Embryonic facial prominence (tissue), 1 donor: ENCODE results near the gene CEP152.

Source experiments
- DNase-seq: peaks from one replicate; pipeline ENCODE4 v3.0.0-alpha.2; 2016; ENCODE audit errors: extremely low spot score

The CEP152 gene

DNA sequence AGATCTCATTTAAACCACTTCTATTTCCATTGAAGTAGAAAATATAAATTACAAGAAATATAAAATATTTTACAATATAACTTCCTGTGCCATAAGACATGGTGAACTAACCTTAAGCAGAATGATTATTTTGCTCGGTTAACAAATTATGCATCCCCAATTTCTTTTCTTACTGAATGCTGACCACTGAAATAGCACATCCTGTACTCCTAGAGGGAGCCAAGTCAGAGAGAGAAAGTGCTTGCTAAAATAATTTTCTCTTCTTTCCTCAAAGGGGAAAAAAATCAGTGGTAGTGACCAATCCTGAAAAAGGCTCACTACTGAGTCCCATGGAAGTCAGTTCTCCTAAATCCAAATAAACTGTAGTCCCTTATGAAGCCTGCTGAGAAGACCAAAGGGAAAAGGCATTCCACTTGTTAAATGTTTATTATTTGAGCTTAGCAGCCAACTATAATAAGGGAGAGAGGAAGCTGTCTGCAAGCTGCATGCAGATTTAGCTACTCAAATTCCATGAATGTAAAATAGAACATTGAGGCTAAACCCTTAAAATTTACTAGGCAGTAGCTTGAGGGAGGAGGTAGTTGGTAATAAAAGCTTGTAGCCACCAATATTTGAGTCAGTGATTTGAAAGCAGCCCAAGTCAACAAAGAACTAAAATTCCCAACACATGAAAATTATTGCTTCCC, 33.1 kb downstream of the CEP152 start:
- DNase-seq: no peak

DNA sequence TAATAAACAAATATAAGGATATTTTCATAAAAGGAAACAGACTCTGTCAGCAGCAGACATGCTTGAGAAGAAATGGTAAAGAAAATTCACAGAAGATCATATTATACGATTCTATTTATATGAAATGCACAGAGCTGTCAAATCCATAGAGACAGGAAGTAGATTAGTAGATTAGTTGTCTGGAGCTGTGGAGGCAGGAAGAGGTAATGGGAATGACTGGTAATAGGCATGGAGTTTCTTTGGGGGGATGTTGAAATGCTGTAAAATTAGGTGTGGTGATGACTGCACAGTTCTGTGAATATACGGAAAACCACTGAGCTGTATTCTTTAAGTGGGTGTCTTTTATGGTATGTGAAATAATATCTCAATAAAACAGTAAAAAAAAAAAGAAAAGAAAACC, 35.3 kb downstream of the CEP152 start:
- no peak for DNase-seq

DNA sequence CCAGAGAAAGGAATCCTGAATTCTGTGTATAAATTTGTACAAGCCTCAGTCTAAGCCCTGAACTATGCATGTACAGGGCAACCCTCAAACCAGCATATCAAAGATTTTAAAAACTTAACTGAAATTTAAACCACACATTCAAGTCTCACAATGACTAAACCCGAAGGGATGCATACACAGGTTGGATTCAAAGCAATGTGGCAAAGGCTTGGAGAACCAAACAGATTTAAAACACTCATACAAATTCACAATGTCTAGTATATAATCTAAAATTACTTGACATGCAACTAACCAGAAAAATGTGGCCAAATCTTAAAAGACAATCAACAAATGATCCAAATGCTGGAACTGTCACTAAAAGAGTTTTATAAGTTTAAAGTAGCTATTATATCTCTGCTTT, 36.4 kb downstream of the CEP152 start:
- DNase-seq: no peak

DNA sequence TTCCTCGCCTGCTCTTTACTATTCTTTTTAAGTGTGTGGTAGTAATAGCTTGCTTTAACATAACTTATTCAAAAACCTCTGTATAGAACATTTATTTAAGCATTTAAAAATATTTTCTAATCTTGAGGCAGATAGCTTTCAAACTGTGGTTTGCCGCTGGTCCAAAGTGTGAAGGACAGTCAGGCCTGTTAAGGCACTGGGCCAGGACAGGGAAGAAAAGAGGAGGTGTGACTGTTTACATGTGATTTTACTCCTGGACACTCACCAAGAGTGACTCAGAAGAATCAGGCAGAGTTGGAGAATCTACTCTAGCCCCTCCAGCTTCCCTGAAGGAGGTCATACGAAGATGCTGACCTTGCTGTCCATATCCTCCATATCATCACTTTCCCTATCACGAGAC, 44.7 kb downstream of the CEP152 start:
- no peak for DNase-seq

DNA sequence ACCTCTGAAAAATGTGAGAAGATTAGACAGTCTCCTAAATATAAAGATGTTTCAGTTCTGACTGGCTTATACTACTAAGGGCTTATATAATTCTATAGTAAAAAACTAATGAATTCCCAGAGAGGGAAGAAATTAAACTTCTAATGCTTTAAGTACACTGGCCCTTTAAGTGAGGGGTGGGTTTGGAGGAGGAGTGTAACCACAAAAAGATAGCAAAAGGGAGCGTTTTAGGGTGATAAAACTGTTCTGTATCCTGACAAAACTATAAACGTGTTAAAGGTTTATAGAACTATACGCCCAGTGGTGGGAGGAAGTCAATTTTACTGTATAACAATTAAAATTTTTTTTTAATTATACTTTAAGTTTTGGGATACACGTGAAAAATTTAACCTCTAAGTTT, 45.8 kb downstream of the CEP152 start:
- DNase-seq: no peak

DNA sequence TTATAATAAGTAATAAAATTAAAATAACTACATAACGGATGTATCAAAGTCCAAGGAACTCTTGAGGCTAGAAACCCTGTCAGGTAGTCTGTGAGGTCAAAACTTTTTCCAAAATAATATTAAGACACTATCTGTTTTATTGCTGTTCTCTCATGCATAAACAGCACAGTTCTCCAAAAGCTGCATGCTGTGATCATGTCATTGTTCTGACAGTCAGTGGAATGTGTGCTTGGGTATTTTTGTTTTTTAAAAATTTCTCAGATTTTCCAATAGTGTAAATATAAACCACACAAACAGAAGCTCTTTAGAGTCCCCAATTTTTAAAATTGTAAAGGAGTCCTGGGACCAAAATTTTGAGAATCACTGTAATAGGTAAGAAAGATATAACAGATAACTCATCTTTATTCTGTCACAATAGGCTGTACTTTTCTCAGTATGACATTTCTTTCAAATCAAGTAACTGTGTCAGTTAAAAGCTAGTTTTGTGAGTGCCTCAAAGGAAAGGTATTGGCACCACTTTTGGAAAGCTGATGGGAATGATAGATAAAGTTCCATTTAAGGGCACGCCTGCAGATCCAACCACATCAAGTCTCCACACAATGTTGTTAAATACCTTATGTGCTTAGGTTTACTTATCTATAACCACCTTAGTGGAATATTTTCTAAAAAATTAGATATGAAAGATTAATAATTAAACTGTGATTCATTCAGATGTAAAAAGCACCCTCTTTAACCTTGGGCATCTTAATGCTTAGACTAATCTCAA, 49.3 kb downstream of the CEP152 start:
- no peak for DNase-seq

DNA sequence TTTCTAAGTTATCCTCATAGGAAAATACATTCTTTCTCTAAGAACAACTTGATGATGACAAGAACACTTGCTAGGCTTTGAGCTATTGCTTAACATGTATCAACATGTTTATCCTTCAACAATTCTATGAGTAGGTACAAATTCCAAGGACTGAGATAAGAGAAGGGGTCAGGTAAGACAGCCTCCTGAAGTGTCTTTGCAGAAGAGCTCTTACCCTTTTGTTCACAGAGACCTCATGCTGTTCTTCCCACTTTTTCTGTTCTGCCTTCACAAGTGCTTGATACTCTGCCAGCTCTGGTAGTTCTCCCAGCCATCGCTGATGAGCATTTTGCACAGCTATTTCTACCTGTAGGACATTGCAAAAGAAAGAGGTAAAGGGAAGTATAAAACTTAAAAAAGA, 50.9 kb downstream of the CEP152 start:
- no peak for DNase-seq

DNA sequence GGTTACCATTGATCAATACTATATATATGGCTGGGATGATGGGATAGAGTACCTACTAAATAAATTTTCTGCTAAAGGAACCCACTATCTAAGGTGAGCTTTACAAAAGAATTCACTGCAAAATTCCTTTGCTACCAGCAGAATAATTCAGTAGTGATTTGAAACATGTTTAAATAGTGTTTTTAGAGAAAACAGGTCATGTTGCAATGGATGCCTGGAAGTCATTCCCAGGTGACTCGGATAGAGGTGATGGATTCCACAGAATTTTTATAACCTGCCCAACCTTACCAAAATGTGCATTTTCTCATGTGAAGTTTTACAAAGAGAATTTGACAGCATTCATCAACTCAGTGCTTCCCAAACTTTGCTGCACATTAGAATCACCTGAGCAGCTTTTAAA, 53.2 kb downstream of the CEP152 start:
- DNase-seq: no peak

DNA sequence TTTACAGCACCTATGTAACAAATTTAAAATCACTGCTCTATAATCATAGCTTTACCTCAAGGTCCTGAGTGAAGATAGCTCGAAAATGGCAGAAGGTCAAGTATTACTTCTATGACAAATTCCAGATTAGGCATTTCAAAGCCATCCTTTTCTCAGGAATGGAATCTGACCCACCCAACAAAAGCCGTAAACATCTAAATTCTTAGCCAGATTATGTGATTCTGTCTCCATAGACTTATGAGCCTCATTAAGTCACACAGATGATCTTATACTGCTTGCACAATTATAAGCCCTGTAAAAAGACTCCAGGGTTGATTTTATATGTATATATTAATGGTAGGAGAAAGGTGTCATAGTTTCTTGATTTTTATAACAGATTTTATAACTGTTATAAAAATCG, 56.9 kb downstream of the CEP152 start:
- no peak for DNase-seq

DNA sequence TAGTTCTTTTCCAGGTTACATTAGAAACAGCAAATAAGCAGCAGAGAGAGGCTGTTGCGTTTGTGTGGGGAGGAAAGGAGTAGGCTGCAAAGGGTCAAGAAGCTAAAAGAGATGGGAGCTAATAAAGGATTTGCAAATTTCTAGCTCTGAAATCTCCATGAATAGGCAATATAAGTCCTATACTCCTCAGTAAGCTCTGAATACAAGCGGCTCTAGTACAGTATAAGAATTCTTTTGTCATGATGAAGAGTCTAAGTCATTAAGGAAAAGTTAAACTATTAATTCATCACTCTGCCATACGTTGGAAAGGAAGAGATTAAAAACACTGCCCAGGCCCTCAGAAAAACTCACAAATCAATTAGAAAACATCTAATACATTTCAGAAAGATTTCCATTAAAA, 59.3 kb downstream of the CEP152 start:
- no peak for DNase-seq

DNA sequence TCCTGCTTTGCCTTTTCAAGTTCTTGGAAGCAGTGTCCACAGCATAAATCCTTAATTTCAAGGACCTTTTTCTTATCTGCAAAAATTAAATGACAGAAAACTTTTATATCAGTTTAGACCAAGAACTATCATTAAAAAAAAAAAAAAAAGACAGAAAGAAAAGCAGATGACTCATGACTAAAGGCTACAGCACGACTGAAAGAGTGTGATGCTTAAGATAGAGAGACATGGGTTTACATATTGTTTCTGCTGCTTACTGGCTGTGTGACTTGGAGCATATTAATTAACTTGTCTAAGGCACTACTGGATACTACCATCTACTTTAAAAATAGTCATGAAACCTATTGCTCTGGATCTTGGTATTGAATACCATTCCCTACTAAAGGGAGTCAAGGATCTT, 62.3 kb downstream of the CEP152 start:
- no peak for DNase-seq

DNA sequence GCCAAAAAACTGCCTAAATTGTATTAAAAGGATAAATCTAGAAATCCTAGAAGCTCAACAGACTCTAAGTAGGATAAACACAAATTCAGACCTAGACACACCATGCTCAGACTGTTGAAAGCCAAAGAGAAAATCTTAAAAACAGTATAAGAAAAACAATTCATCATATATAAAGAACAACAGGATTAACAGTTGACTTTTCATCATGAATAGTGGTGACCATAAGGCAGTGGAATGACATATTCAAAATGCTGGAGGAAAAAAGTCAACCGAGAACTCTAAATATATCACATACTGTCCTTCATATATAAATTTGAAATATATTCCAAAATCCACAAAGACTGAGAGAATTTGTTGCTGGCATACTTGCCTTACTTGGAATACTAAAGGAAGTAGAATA, 77.3 kb downstream of the CEP152 start:
- no peak for DNase-seq

DNA sequence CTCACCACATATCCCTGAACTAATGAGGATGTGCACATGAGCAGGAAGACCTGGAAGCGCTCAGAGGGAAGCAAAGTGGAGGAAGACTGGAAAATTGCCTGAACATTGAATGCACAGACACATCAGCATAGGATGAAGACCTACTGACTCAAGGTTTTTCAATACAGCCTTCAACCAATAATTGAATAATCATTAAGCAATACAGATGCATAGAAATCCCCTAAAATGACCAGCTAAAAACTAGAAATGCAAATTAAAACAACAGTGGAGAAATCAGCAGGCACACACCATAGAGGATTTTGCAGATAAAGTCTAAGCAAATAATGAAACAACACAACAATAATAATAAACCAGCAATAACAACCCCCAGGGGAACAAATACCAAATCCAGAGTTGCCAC, 80.4 kb downstream of the CEP152 start:
- DNase-seq: no peak

DNA sequence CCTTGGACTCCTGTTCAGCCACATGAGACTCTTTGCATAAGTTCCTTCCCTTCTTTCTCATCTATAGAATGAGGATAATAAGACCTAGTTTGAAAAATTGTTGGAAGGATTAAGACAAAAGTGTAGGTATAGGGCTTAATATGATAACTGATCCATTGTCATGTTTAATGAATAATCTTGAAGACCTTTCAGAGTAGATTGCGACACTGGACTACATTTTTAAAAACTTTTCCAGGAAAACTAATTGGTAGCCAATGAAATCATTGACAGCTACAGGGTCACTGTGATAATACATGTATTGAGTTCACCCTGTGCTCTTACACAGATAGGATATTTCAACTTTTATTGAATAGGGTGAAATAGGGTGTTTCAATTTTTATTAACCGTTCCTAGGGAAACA, 86.9 kb downstream of the CEP152 start:
- no peak for DNase-seq

DNA sequence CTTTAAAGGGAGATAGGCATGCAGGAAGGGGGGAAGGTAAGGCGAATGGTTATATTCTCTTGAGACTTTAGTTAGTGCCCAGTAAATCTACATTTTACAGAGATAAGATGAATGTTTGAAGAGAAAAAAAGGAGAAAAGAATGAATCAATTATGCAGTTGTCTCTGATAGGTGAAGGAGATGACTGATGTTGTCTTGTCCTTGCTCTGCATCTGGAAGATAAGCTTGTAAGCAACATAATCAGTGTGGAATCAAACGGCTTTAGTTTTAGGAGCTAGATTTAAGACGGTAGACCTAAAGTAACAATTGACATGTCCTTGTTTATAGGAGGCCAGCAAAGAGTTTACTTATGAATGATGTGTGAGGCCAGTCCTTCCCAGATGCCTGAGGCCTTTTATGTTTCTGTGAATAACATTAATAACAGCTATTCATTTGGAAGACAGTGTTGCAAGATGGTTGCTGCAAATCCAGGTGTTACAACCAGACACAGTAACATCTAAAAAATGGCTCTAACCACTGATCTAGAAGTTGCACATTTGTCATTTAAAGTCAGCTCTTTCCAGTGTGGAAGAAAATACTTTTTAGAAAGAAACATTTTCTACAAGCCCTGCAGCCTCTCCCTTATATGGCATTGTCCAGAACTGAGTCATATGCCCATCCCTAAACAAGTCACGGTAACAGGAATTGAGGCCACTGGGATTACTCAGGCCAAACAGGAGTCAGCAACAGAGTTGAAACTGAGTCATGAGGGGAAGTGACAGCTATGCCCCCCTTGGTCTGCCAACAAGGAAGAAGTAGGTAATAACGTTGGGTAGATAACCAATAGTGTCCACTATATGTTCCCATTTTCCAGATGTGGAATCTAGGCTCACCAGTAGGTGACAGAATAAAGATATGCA, 87.9 kb downstream of the CEP152 start:
- DNase-seq: no peak

DNA sequence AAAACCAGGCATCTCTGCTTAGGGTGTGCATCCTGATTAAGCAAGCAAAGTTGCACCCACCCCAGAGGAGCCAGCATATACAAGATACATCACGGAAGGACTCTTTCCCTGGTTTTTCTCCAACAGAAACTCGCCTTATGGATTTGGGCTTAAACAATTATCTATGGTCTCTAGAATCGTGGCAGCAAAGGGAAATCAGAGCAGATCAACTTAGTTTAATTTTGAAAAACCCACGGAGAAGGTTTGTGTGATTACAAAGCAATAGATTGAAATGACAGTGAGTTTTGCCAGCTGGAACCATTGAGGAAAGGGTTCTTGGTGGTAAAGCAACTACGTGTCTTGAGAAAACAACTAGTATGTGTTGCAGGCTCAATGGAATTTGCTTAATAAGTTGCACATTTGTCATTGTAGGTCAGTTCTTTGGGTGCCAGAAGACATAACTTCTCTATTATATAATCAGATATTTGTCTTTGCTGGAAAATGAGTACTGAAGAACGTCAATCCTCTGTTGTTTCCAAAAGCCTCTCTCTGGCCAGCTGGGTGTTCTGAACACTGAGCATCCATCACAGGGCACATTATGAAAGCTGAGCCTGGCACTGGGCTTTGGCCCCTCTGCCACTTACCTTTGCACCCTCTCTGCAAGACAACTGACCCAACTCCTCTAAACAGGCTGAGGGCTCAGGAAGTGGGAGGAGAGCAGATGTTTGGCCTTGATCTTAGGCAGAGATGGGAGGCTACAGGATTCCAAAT, 89.6 kb downstream of the CEP152 start:
- no peak for DNase-seq

DNA sequence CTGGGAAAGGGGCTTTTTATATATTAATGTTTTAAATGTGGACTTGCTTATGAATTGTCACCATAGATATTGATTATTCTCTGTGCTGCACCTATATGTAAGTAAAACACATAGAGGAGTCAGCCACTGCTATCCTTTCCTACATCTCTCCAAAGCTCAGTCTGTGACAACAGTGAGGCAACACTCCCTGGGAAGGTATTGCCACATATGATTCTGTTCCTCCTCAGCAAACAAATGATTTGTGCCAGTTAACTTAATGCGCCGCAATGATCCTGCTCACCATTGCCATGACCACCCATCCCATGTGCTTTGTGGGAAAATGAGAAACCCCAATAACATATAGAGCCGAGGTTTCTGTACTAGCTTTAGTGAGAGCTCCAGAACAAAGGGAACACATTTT, 90.2 kb downstream of the CEP152 start:
- DNase-seq: no peak

DNA sequence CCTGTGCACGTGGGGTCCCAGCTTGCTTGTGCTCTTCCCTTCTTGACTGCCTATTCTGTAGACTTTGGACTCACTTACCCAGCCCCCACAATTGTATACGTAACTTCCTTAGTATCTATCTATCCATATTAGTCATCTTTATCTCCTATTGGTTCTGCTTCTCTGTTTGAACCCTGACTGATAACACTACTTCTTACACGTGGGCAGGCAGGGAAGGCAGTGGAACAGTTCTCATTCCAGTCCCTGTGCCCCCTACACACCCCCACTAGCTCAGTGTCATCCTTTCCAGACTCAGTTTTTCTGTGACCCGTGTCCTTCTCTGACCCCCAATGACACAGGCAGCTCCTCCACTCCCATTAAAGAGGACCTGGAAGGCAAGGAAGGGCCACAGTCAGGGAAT, 91.2 kb downstream of the CEP152 start:
- no peak for DNase-seq

DNA sequence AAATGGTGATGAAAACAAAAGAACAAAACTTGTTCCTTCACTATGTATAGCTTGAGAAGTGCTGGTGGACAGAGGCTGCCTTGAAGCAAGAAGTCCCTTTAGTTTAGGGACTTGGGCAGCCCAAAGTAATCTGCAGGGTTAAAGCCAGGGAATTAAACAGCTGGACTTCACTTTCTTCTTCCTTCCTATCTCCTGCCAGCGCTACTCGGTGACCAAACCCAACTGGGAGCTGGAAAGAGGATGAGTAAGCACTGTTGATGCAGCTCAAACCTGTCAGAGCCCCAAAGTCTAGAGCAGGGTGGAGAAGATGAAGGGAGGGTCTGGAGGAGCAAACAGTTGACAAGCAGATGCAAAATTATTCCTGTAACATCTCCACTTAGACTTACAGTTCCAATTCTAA, 92.2 kb downstream of the CEP152 start:
- DNase-seq: no peak

DNA sequence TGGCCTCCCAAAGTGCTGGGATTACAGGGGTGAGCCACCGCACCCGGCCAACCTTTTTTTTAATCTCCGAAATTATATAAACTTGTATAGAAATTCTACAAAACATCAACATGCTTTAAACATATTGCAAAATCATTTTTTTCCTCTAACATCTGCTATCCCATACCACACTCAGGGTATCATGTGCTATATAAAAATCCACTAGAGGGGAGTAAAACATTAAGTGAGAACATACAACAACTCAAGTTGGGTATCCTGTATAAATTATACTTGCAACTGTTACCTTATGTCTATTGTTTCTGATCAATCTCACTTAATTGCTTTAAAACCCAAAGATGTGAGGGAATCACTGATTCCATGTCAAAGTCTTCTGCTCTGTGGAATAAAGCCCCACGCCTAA, 93.4 kb downstream of the CEP152 start:
- DNase-seq: no peak

DNA sequence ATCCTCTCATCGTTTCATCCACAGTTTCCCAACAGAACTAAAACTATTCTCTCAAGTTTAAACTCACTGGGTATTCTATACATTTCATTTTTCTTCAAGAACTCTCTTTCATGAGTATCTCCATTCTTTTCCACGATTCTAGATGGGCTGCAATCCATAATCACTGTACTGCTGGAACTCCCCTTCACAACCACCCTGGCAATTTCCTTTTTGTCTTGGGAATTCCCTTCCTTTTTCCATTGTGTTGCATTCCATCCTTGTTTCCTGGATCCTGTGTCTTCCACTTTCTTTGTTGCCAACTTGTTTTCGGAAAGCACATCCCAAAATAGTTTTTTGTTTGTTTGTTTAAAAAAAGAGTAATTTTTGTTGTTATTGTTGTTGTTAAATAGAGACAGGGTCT, 98.3 kb downstream of the CEP152 start:
- no peak for DNase-seq

DNA sequence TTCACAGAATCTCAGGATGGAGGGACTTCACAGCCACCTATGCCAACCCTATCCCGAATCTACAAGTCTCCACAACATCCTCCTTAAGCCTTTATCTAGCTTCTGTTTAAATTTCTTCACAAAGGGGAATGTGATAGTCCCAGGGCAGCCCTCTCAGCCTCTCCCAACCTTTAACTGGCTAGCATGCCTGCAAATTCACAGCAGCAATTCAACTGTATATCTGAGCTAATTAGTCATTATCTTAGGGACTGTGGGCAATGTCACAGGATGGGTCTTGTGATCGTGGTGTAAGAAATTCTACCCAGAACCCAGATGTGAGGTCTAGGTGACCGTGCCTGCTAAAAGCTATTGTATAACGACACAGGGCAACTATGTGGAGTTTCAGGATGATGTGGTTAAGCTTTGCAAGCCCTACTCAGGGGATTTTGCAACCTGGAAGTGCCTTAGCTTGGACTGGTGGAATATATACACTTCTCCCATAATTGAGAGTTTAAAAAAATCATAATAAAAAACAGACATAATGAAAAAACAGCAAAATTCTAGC, 99.8 kb downstream of the CEP152 start:
- no peak for DNase-seq
